Measurements from ENCODE around the gene SORBS2.

Gene SORBS2

DNA sequence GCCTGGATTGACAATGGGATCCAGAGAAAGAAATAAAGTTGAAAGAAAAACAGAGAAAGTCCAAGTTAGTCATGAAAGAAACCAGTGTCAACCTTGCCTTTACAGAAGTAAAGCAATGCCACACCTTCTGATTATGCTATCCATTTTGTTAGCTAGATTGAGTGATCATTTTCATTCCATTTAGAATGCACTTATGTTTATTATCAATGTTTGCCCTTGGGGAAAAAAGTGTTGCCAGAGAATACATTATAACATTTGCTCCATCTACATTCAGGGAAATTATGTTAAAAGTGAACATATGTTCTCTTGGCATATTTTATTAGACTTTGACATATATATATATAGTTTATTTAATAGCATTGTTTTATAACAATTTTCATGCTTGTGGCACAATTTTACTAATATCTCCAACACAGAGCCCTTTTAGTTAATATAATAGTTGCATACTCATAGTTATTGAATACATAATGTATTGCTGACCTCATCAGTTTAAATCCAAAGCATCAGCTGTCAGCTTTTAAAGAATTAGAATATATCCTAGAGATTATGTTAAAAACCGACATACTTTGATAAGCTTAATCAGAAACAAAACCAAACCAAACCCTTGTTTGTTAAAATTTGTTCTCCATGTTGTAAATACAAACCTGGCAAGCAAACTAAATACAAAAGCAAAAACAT, 134.2 kb downstream of the SORBS2 start:
- ATAC-seq (ENCODE audit: insufficient read depth, low read depth), result no peak
- no peaks in the 10 kb centered on the region for H3K79me2 ChIP-seq (ENCODE audit: insufficient read depth, low read length)
- H3K9me3 ChIP-seq (ENCODE audit: insufficient read depth, low read length, severe bottlenecking), result no peaks in the 10 kb centered on the region
- H3K9ac ChIP-seq (ENCODE audit: low read depth, low read length), result no peak overlapping the region
- no peaks in the 10 kb centered on the region for H3K27me3 ChIP-seq (ENCODE audit: insufficient read depth, low read length, poor library complexity)
- no peak for DNase-seq
- no peak for TF ChIP-seq EZH2 (IDR thresholded peaks at IDR 0.05; ENCODE audit: borderline replicate concordance, low read depth, low read length, severe bottlenecking)
- TF ChIP-seq, protein P1, sequence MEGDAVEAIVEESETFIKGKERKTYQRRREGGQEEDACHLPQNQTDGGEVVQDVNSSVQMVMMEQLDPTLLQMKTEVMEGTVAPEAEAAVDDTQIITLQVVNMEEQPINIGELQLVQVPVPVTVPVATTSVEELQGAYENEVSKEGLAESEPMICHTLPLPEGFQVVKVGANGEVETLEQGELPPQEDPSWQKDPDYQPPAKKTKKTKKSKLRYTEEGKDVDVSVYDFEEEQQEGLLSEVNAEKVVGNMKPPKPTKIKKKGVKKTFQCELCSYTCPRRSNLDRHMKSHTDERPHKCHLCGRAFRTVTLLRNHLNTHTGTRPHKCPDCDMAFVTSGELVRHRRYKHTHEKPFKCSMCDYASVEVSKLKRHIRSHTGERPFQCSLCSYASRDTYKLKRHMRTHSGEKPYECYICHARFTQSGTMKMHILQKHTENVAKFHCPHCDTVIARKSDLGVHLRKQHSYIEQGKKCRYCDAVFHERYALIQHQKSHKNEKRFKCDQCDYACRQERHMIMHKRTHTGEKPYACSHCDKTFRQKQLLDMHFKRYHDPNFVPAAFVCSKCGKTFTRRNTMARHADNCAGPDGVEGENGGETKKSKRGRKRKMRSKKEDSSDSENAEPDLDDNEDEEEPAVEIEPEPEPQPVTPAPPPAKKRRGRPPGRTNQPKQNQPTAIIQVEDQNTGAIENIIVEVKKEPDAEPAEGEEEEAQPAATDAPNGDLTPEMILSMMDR (IDR thresholded peaks at IDR 0.05; ENCODE audit: borderline replicate concordance, extremely low read depth, low read length, poor library complexity, severe bottlenecking), result no peak
- H3K27ac ChIP-seq (ENCODE audit: low read length), result no peak overlapping the region
- no peaks in the 10 kb centered on the region for H4K20me1 ChIP-seq (ENCODE audit: insufficient read depth, low read length)
- no peak overlapping the region for H3K4me3 ChIP-seq (ENCODE audit: low read depth in 1 of 2, low read length in 2 of 2)
- no peaks in the 10 kb centered on the region for H3K4me1 ChIP-seq (ENCODE audit: insufficient read depth, low read length)
- no peak overlapping the region for H3K4me2 ChIP-seq (ENCODE audit: insufficient read depth, low read length)
- H3K36me3 ChIP-seq (ENCODE audit: insufficient read depth, low read length), result no peaks in the 10 kb centered on the region
- no peak overlapping the region for H2AFZ ChIP-seq (ENCODE audit: low read depth, low read length)

DNA sequence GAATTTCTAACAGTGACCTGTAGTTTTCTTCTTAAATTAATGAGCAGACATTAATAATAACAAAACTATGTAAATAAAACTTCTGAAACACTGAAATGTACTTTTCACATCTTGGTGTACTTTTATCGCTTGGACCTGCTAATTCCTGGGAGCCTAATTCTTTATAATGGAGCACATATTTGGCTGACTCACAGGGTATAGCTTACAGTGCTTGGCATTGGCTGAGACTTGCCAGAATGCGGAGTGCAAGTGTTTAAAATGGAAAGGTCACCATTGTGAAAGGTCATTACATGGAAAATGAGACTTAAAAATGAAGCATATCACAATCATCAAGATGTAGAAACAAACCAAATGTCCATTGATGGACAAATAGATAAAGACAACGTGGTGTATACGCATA, 139.4 kb downstream of the SORBS2 start:
- ATAC-seq (ENCODE audit: insufficient read depth, low read depth) (no peak), DNase-seq (no peak)
- Histone ChIP-seq H3K4me2 (ENCODE audit: insufficient read depth, low read length) (no peak overlapping the region), H4K20me1 (ENCODE audit: insufficient read depth, low read length) (no peaks in the 10 kb centered on the region), H3K27ac (ENCODE audit: low read length) (no peak overlapping the region), H3K79me2 (ENCODE audit: insufficient read depth, low read length) (no peaks in the 10 kb centered on the region), H2AFZ (ENCODE audit: low read depth, low read length) (no peak overlapping the region), H3K4me3 (ENCODE audit: low read depth in 1 of 2, low read length in 2 of 2) (no peak overlapping the region), H3K9me3 (ENCODE audit: insufficient read depth, low read length, severe bottlenecking) (no peaks in the 10 kb centered on the region), H3K36me3 (ENCODE audit: insufficient read depth, low read length) (no peaks in the 10 kb centered on the region), H3K27me3 (ENCODE audit: insufficient read depth, low read length, poor library complexity) (no peaks in the 10 kb centered on the region), H3K9ac (ENCODE audit: low read depth, low read length) (no peak overlapping the region), H3K4me1 (ENCODE audit: insufficient read depth, low read length) (no peaks in the 10 kb centered on the region)
- TF ChIP-seq EZH2 (IDR thresholded peaks at IDR 0.05; ENCODE audit: borderline replicate concordance, low read depth, low read length, severe bottlenecking), result no peak
- TF ChIP-seq, protein P1 (IDR thresholded peaks at IDR 0.05; ENCODE audit: borderline replicate concordance, extremely low read depth, low read length, poor library complexity, severe bottlenecking), result no peak

DNA sequence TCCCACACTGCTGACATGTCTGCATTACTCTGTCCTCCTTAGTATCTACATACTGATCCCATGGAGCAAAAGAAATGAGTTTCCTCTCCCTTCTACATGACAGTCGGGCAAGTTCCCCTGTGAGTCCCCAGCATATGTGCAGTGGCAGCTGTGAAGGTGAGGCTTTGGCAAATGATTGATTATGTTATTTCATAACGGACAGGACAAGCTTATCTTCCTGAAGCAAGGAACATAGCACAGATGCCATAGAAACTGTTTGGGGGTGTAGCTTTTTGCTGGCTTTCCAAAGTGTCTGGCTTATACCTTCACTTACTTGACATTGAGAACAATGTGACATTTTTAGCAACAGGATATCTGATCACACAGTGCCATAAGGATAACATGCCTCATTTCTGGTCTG, 139.8 kb downstream of the SORBS2 start:
- no peaks in the 10 kb centered on the region for H3K79me2 ChIP-seq (ENCODE audit: insufficient read depth, low read length)
- H3K4me1 ChIP-seq (ENCODE audit: insufficient read depth, low read length), result no peaks in the 10 kb centered on the region
- no peak overlapping the region for H3K4me2 ChIP-seq (ENCODE audit: insufficient read depth, low read length)
- no peaks in the 10 kb centered on the region for H3K27me3 ChIP-seq (ENCODE audit: insufficient read depth, low read length, poor library complexity)
- no peaks in the 10 kb centered on the region for H4K20me1 ChIP-seq (ENCODE audit: insufficient read depth, low read length)
- no peak overlapping the region for H3K27ac ChIP-seq (ENCODE audit: low read length)
- no peaks in the 10 kb centered on the region for H3K9me3 ChIP-seq (ENCODE audit: insufficient read depth, low read length, severe bottlenecking)
- H3K36me3 ChIP-seq (ENCODE audit: insufficient read depth, low read length), result no peaks in the 10 kb centered on the region
- no peak overlapping the region for H3K4me3 ChIP-seq (ENCODE audit: low read depth in 1 of 2, low read length in 2 of 2)
- H2AFZ ChIP-seq (ENCODE audit: low read depth, low read length), result no peak overlapping the region
- no peak for DNase-seq
- TF ChIP-seq EZH2 (IDR thresholded peaks at IDR 0.05; ENCODE audit: borderline replicate concordance, low read depth, low read length, severe bottlenecking), result no peak
- TF ChIP-seq, protein P1 (IDR thresholded peaks at IDR 0.05; ENCODE audit: borderline replicate concordance, extremely low read depth, low read length, poor library complexity, severe bottlenecking), result no peak
- ATAC-seq (ENCODE audit: insufficient read depth, low read depth), result no peak
- H3K9ac ChIP-seq (ENCODE audit: low read depth, low read length), result no peak overlapping the region

Data from DND-41 (cell line).